Ovary (tissue), 3 donors: ENCODE results near the gene RPL27A.

ENCODE experiments used
- EP300 ChIP-seq: sonication (generic); formaldehyde crosslinking; IDR thresholded peaks from one replicate; pipeline ENCODE4 v1.6.1; 2017; ENCODE audit warnings: antibody characterized with exemption
- POLR2A ChIP-seq: fragments of 450-650 bp; IDR thresholded peaks from one replicate; pipeline ENCODE4 v1.6.1; 2017; ENCODE audit warnings: antibody characterized with exemption, mild to moderate bottlenecking, moderate library complexity
- TF ChIP-seq, protein P1 (sequence below), 3 donors: fragments of 450-650 bp in 2 of 3; fragments of 200-600 bp in 1 of 3; IDR thresholded peaks; one replicate each; pipeline versions ENCODE4 v1.5.1 to v1.8.0; 2016 to 2022; ENCODE audit warnings: antibody characterized with exemption in 3 of 3, mild to moderate bottlenecking in 1 of 3
- donor health status: DM: no; HTN: no; CAD: no.

DNA sequence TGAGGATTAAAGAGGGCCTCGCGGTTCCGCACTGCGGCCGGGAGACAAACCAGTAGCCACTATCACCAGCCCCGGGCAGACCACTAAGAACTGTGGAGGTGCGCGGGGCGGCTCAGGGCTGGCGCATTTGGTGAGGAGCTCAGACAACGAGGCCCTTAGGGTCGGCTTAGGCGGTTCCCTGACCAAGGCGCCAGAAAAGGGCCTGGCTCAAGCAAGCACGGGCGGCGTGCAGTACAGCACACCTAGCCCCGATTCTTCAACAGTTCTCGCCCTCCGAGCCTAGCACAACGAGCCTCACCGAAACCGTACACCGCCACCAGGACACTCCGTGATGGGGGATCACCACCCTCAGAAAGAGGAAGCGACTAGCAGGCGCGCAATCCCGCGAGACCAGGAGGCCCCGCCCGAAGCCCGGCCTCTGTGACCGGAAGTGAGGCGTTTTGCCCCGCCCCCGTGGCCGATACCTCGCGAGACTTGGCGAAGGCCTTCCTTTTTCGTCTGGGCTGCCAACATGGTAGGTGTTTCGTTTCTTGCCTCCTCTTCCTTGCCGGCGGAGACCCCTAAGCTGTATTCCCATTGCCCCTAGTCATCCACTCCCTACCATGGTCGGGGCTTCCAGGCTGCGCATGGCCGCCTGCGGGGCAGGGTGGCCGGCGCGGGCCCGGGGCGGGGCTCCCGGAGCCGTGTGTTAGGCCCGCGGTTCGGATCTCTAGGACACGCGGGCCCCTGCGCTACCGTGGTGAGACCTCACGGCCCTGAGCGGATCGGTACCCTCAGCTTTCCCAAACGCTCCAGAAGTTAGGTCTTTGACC lies at the start of gene RPL27A, which contains the start of gene TRIM66:
- TF ChIP-seq, protein P1, sequence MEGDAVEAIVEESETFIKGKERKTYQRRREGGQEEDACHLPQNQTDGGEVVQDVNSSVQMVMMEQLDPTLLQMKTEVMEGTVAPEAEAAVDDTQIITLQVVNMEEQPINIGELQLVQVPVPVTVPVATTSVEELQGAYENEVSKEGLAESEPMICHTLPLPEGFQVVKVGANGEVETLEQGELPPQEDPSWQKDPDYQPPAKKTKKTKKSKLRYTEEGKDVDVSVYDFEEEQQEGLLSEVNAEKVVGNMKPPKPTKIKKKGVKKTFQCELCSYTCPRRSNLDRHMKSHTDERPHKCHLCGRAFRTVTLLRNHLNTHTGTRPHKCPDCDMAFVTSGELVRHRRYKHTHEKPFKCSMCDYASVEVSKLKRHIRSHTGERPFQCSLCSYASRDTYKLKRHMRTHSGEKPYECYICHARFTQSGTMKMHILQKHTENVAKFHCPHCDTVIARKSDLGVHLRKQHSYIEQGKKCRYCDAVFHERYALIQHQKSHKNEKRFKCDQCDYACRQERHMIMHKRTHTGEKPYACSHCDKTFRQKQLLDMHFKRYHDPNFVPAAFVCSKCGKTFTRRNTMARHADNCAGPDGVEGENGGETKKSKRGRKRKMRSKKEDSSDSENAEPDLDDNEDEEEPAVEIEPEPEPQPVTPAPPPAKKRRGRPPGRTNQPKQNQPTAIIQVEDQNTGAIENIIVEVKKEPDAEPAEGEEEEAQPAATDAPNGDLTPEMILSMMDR (IDR thresholded peaks at IDR 0.05) = peak; percentile 7 to 59 (median 52)
- TF ChIP-seq POLR2A (peak; percentile 100), EP300 (peak; percentile 40)
